ENCODE results near the gene RNF123.

RNF123 gene

DNA sequence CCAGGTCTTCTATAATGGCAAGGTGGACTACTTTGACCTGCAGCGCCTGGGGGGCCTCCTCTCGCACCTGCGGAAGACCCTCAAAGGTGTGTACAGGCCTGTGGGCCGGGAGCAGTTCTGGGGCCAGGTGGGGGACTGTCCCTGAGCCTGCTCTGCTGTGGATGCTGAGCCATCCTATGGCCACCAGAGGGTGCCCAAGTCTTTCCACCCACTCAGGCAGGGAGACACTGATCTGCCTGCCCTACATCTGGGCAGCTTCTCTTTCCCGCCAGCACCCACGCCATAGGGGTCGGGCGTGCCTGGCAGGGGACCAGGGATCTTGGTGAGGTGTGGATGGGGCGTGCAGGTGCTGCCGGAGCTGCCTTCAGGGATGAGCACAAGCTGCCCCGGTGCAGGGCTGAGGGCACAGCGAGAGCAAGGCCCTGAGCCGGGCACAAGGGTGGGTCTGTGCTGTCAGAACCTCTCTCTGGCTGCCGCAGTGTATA, 14.1 kb downstream of the RNF123 start:
- no peaks in the 10 kb centered on the region for H3K27me3 ChIP-seq (ENCODE audit: insufficient read depth, low read depth, severe bottlenecking)
- peak; percentile 76 for DNase-seq
- H3K36me3 ChIP-seq, result peaks cover 12% of the 10 kb centered on the region
- H3K27ac ChIP-seq, result 0 out of 2 replicates have a peak overlapping the region, but pooled peaks have one; percentile 3
- no peaks in the 10 kb centered on the region for H3K9me3 ChIP-seq (ENCODE audit: severe bottlenecking)
- no peak overlapping the region for H3K4me3 ChIP-seq (ENCODE audit: low read depth, low read length)
- TF ChIP-seq, protein P1, sequence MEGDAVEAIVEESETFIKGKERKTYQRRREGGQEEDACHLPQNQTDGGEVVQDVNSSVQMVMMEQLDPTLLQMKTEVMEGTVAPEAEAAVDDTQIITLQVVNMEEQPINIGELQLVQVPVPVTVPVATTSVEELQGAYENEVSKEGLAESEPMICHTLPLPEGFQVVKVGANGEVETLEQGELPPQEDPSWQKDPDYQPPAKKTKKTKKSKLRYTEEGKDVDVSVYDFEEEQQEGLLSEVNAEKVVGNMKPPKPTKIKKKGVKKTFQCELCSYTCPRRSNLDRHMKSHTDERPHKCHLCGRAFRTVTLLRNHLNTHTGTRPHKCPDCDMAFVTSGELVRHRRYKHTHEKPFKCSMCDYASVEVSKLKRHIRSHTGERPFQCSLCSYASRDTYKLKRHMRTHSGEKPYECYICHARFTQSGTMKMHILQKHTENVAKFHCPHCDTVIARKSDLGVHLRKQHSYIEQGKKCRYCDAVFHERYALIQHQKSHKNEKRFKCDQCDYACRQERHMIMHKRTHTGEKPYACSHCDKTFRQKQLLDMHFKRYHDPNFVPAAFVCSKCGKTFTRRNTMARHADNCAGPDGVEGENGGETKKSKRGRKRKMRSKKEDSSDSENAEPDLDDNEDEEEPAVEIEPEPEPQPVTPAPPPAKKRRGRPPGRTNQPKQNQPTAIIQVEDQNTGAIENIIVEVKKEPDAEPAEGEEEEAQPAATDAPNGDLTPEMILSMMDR (IDR thresholded peaks at IDR 0.05; ENCODE audit: low read depth, low read length), result peak; percentile 95

DNA sequence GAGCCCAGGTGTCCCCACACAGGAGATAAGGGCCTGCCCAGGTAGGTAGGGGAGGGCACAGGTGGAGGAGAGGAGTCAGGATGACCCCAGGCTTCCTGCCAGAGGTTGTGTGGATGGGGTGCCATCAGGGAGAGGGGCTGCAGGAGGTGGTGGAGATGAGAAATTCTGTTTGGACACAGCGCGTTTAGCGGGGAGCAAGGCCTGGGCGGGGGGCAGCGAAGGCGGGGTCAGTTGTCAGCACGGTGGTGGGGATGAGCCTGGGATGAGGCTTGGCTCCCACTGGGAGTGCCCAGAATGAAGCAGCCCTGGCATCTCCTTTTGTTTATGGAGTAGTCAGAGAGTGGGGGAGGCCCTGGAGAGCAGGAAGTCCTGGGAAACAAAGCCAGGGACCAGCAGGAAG, 14.6 kb downstream of the RNF123 start:
- TF ChIP-seq, protein P1 (IDR thresholded peaks at IDR 0.05; ENCODE audit: low read depth, low read length), result no peak
- no peaks in the 10 kb centered on the region for H3K9me3 ChIP-seq (ENCODE audit: severe bottlenecking)
- H3K36me3 ChIP-seq, result peaks cover 12% of the 10 kb centered on the region
- no peak overlapping the region for H3K4me3 ChIP-seq (ENCODE audit: low read depth, low read length)
- 0 out of 2 replicates have a peak overlapping the region, but pooled peaks have one; percentile 3 for H3K27ac ChIP-seq
- no peaks in the 10 kb centered on the region for H3K27me3 ChIP-seq (ENCODE audit: insufficient read depth, low read depth, severe bottlenecking)
- DNase-seq, result no peak

DNA sequence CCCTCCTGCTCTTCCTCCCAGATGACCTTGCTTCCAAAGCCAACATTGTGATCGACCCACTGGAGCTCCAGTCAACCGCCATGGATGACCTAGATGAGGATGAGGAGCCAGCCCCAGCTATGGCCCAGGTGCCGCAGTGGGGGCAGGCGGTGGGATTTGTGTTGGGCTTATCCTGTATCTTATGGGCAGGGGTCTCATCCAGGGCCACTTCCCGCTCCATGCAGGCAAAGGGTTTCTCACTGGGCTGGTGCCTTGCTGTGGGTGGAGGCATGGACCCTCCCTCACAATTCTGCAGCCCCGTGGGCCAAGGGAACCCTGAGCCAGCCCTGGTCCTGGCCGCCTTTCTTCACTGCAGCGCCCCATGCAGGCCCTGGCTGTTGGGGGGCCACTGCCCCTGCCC, 15.3 kb downstream of the RNF123 start:
- H3K4me3 ChIP-seq (ENCODE audit: low read depth, low read length), result no peak overlapping the region
- DNase-seq, result no peak
- no peaks in the 10 kb centered on the region for H3K9me3 ChIP-seq (ENCODE audit: severe bottlenecking)
- peaks cover 12% of the 10 kb centered on the region for H3K36me3 ChIP-seq
- TF ChIP-seq, protein P1 (IDR thresholded peaks at IDR 0.05; ENCODE audit: low read depth, low read length), result no peak
- no peak overlapping the region for H3K27ac ChIP-seq
- H3K27me3 ChIP-seq (ENCODE audit: insufficient read depth, low read depth, severe bottlenecking), result no peaks in the 10 kb centered on the region

DNA sequence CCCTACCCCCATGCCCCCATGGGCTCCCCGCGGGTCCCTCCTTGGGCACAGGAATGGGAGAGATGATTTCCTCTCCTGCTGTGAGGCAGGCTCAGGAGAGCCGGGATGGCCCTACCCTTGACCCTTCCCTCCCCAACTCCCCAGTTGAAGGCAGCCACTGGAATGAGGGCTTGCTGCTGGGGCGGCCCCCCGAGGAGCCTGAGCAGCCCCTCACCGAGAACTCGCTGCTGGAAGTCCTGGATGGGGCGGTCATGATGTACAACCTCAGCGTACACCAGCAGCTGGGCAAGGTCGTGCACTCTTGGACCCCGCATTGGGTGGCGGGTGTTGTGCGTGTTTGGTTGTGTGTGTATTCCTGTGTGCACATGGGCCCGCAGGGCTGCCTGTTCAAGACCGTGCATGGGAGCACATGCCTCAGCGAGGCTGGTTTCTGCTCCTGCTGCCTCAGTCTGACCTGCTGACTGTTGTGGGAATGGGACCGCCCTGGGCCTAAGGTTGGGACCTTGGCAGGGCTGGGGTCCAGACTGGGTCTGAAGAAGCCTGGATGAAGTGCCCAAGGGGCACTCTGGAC, 16.1 kb downstream of the RNF123 start:
- no peaks in the 10 kb centered on the region for H3K27me3 ChIP-seq (ENCODE audit: insufficient read depth, low read depth, severe bottlenecking)
- H3K27ac ChIP-seq, result no peak overlapping the region
- DNase-seq, result no peak
- H3K9me3 ChIP-seq (ENCODE audit: severe bottlenecking), result no peaks in the 10 kb centered on the region
- TF ChIP-seq, protein P1 (IDR thresholded peaks at IDR 0.05; ENCODE audit: low read depth, low read length), result no peak
- H3K4me3 ChIP-seq (ENCODE audit: low read depth, low read length), result no peak overlapping the region
- H3K36me3 ChIP-seq, result peaks cover 12% of the 10 kb centered on the region

DNA sequence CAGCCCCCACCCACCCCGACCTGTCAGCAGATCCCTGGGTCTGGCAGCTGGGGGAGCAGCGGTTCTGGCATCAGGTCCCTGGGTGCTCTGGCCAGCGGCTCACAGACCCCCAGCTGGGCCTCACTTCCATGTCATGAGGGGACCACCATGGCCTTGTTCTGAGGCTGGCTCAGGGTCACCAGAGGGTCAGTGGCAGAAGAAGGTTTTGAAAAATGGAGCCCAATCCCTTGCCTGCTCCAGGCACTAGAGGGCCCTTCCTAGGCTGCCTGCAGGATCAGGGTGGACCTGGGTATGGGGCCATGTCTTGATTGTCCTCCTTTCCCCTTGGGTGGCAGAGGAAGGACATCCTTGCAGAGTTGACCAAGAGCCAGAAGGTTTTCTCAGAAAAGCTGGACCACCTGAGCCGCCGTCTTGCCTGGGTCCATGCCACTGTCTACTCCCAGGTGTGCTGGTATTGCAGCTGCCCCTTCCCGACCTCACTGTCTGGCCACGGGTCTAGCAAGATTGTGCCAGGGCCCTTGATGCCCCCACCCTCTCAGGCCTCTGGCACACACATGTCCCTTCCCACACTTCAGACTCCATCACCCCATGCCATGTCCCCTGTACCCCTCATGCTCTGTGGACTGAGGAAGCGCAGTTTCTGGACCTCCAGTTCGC, 17.2 kb downstream of the RNF123 start:
- DNase-seq, result no peak
- Histone ChIP-seq H3K9me3 (ENCODE audit: severe bottlenecking) (no peaks in the 10 kb centered on the region), H3K27me3 (ENCODE audit: insufficient read depth, low read depth, severe bottlenecking) (no peaks in the 10 kb centered on the region), H3K27ac (no peak overlapping the region), H3K4me3 (ENCODE audit: low read depth, low read length) (no peak overlapping the region), H3K36me3 (peaks cover 11% of the 10 kb centered on the region)
- TF ChIP-seq, protein P1 (IDR thresholded peaks at IDR 0.05; ENCODE audit: low read depth, low read length), result no peak
